ENCODE results near the gene APMAP. TPM values are rescaled to one million over a fixed set of nuclear protein-coding genes. Genes with fewer than 3 reads are reported as not detected.
"Not testable (repeated sequence)": the region's sequence is repeated elsewhere in the genome, so short reads cannot be mapped to it uniquely, and the experiment has no call there.

Gene APMAP
- total RNA-seq, 2 donors from 2014 or later: 32.7 to 45.6 TPM

GRCh38 chr20:24929259-24929658 lies 63.3 kb downstream of the APMAP start:
- intact Hi-C loops (cut with DNase I): not testable (repeated sequence)
- peak; percentile 5 for DNase-seq (ENCODE audit: low spot score)

- DNase-seq (ENCODE audit: low spot score): not testable (repeated sequence)
- intact Hi-C loops (cut with DNase I): loop anchor here in 1 of 2 donors (5.0 kb wide), 1 partner anchor 1573 kb away; no protein-coding TSS in a partner anchor
Observed at GRCh38 chr20:24920706-24921105, 71.8 kb downstream of the APMAP start.

- intact Hi-C loops (cut with DNase I): loop anchor here (5.0 to 10.0 kb wide), 3 partner anchors 415 to 1572 kb away; no protein-coding TSS in a partner anchor
Observed at GRCh38 chr20:24919665-24920064, 72.9 kb downstream of the APMAP start.

GRCh38 chr20:24918579-24919566 lies 73.7 kb downstream of the APMAP start:
- intact Hi-C loops (cut with DNase I): loop anchor here (1.0 to 10.0 kb wide), 3 partner anchors 18 to 754 kb away; no protein-coding TSS in a partner anchor
- peak; percentile 63 for DNase-seq (ENCODE audit: low spot score)

More at GRCh38 chr20:24919665-24920064, 72.9 kb downstream of the APMAP start:
- DNase-seq (ENCODE audit: low spot score): not testable (repeated sequence)

- intact Hi-C loops (cut with DNase I): loop anchor here (1.0 to 10.0 kb wide), 3 partner anchors 19 to 753 kb away; no protein-coding TSS in a partner anchor
- DNase-seq (ENCODE audit: low spot score): peak; percentile 94
Observed at GRCh38 chr20:24917797-24918578, 74.6 kb downstream of the APMAP start.

GRCh38 chr20:24917056-24917455 lies 75.5 kb downstream of the APMAP start:
- intact Hi-C loops (cut with DNase I): loop anchor here (10.0 kb wide), 2 partner anchors 412 to 752 kb away; no protein-coding TSS in a partner anchor

GRCh38 chr20:24916412-24916811 lies 76.1 kb downstream of the APMAP start:
- intact Hi-C loops (cut with DNase I): loop anchor here (10.0 kb wide), 2 partner anchors 412 to 752 kb away; no protein-coding TSS in a partner anchor
- peak; percentile 31 for DNase-seq (ENCODE audit: low spot score)

More at GRCh38 chr20:24917056-24917455, 75.5 kb downstream of the APMAP start:
- DNase-seq (ENCODE audit: low spot score): peak; percentile 48

- intact Hi-C loops (cut with DNase I): loop anchor here (10.0 kb wide), 2 partner anchors 411 to 751 kb away; no protein-coding TSS in a partner anchor
Observed at GRCh38 chr20:24915892-24916291, 76.7 kb downstream of the APMAP start.

GRCh38 chr20:24915440-24915839 lies 77.1 kb downstream of the APMAP start:
- intact Hi-C loops (cut with DNase I): loop anchor here (10.0 kb wide), 2 partner anchors 411 to 751 kb away; no protein-coding TSS in a partner anchor
- DNase-seq (ENCODE audit: low spot score): peak; percentile 43

More at GRCh38 chr20:24915892-24916291, 76.7 kb downstream of the APMAP start:
- DNase-seq (ENCODE audit: low spot score): peak; percentile 41

- intact Hi-C loops (cut with DNase I): loop anchor here (10.0 kb wide), 2 partner anchors 410 to 750 kb away; no protein-coding TSS in a partner anchor
Observed at GRCh38 chr20:24914388-24915241, 77.9 kb downstream of the APMAP start.

GRCh38 chr20:24913076-24913628 lies 79.4 kb downstream of the APMAP start:
- intact Hi-C loops (cut with DNase I): loop anchor here (10.0 kb wide), 2 partner anchors 408 to 748 kb away; no protein-coding TSS in a partner anchor
- DNase-seq (ENCODE audit: low spot score): peak; percentile 61

More at GRCh38 chr20:24914388-24915241, 77.9 kb downstream of the APMAP start:
- DNase-seq (ENCODE audit: low spot score): peak; percentile 66

Other genes with a start within 250 kb of the APMAP start
- gene CST7, start 43.5 kb downstream of the APMAP start, total RNA-seq: 1 to 10 TPM; 2.5 to 3.4 TPM
- gene ACSS1, start 65.4 kb upstream of the APMAP start, total RNA-seq: 10 to 100 TPM; 11.6 to 12.2 TPM
- gene VSX1, start 89.4 kb upstream of the APMAP start, total RNA-seq: not detected
- 10 to 100 TPM; 48.5 to 51.0 TPM for gene ENTPD6, start 203.0 kb upstream of the APMAP start, total RNA-seq